HEK293 (cell line): Measurements from ENCODE around the gene RTBDN.

Experiments
- CTCF ChIA-PET: fragments of 350-600 bp; formaldehyde crosslinking; extraction: SDS; loops from one replicate; lab custom pipeline; 2021; ENCODE audit warnings: antibody characterized with exemption; lab: Yijun Ruan, JAX
- POLR2A ChIA-PET: fragments of 300-600 bp; formaldehyde crosslinking; extraction: SDS; loops from one replicate; lab custom pipeline; 2020; ENCODE audit warnings: antibody characterized with exemption, inconsistent platforms; lab: Yijun Ruan, JAX
- H3K27ac ChIP-seq: fragments of 200-500 bp; sonication (Bioruptor generic); 2 replicates; pipeline ENCODE4 v1.5.1; 2014; ENCODE audit warnings: low read depth, low read length, control low read depth, inconsistent platforms; ENCODE audit errors: extremely low read depth
- H3K36me3 ChIP-seq, 2 experiments: fragments of 200-500 bp in 1 of 2; sonication (Bioruptor generic) in 1 of 2; 1 replicate in 1 of 2; 2 replicates in 1 of 2; pipeline ENCODE4 v1.5.1; 2014 to 2017; ENCODE audit warnings: inconsistent platforms in 2 of 2, low read length in 2 of 2; ENCODE audit not compliant: control insufficient read depth in 2 of 2, insufficient read depth in 1 of 2
- H3K4me1 ChIP-seq: fragments of 200-500 bp; sonication (Bioruptor generic); 2 replicates; pipeline ENCODE4 v1.5.1; 2014; ENCODE audit warnings: mild to moderate bottlenecking, low read length, inconsistent platforms; ENCODE audit not compliant: control insufficient read depth, insufficient read depth
- H3K4me3 ChIP-seq: 2 replicates; pipeline ENCODE4 v1.5.1; 2011; ENCODE audit warnings: low read depth, mild to moderate bottlenecking, control low read depth, low read length, moderate library complexity
- H3K9me3 ChIP-seq: fragments of 200-500 bp; sonication (Bioruptor generic); 2 replicates; pipeline ENCODE4 v1.5.1; 2014; ENCODE audit warnings: low read depth, low read length, inconsistent platforms; ENCODE audit not compliant: control insufficient read depth, insufficient read depth
- BCL11B ChIP-seq: fragments of 450-650 bp; formaldehyde crosslinking; IDR thresholded peaks from 2 replicates; pipeline ENCODE4 v1.5.1; 2016; ENCODE audit warnings: low read depth, missing biosample characterization, missing genetic modification characterization
- GLIS1 ChIP-seq: fragments of 450-650 bp; formaldehyde crosslinking; IDR thresholded peaks from 2 replicates; pipeline ENCODE4 v1.5.1; 2016; ENCODE audit warnings: missing biosample characterization, missing genetic modification characterization
- GLIS2 ChIP-seq: fragments of 450-650 bp; formaldehyde crosslinking; IDR thresholded peaks from 2 replicates; pipeline ENCODE4 v1.5.1; 2016; ENCODE audit warnings: missing biosample characterization, missing genetic modification characterization
- HOXC10 ChIP-seq: sonication (generic); formaldehyde crosslinking; IDR thresholded peaks from 2 replicates; pipeline ENCODE4 v1.8.1; 2023; ENCODE audit warnings: mild to moderate bottlenecking, missing genetic modification reagents
- HOXD13 ChIP-seq: sonication (generic); formaldehyde crosslinking; IDR thresholded peaks from 2 replicates; pipeline ENCODE4 v1.8.0; 2022; ENCODE audit warnings: missing genetic modification reagents, borderline replicate concordance
- KLF1 ChIP-seq: fragments of 450-650 bp; formaldehyde crosslinking; IDR thresholded peaks from 2 replicates; pipeline ENCODE4 v1.5.1; 2016; ENCODE audit warnings: missing biosample characterization, missing genetic modification characterization
- SALL2 ChIP-seq: fragments of 450-650 bp; formaldehyde crosslinking; IDR thresholded peaks from 2 replicates; pipeline ENCODE4 v1.5.0; 2017; ENCODE audit warnings: missing biosample characterization, mild to moderate bottlenecking, missing genetic modification characterization, borderline replicate concordance
- SP3 ChIP-seq: fragments of 450-650 bp; formaldehyde crosslinking; IDR thresholded peaks from 2 replicates; pipeline ENCODE4 v1.5.1; 2016; ENCODE audit warnings: missing biosample characterization, missing genetic modification characterization
- ZBTB48 ChIP-seq: fragments of 450-650 bp; formaldehyde crosslinking; IDR thresholded peaks from 2 replicates; pipeline ENCODE4 v1.5.1; 2016; ENCODE audit warnings: missing biosample characterization, missing genetic modification characterization
- ZBTB7A ChIP-seq: fragments of 450-650 bp; formaldehyde crosslinking; IDR thresholded peaks from 2 replicates; pipeline ENCODE4 v1.5.1; 2016; ENCODE audit warnings: low read depth, missing biosample characterization, missing genetic modification characterization
- ZNF184 ChIP-seq: fragments of 450-650 bp; IDR thresholded peaks from 2 replicates; pipeline ENCODE4 v1.5.1; 2018; ENCODE audit warnings: missing biosample characterization, mild to moderate bottlenecking, missing genetic modification characterization
- ZNF19 ChIP-seq: fragments of 450-650 bp; formaldehyde crosslinking; IDR thresholded peaks from 2 replicates; pipeline ENCODE4; 2016; ENCODE audit warnings: missing biosample characterization, missing genetic modification characterization, low read depth
- ZNF266 ChIP-seq: fragments of 450-650 bp; formaldehyde crosslinking; IDR thresholded peaks from 2 replicates; pipeline ENCODE4 v1.5.1; 2016; ENCODE audit warnings: missing biosample characterization, missing genetic modification characterization, low read depth
- ZNF335 ChIP-seq: fragments of 450-650 bp; formaldehyde crosslinking; conservative IDR thresholded peaks from 2 replicates; pipeline ENCODE4 v1.5.1; 2016; ENCODE audit warnings: missing biosample characterization, missing genetic modification characterization
- ZNF521 ChIP-seq: fragments of 450-650 bp; formaldehyde crosslinking; IDR thresholded peaks from 2 replicates; pipeline ENCODE4 v1.5.1; 2017; ENCODE audit warnings: missing biosample characterization, mild to moderate bottlenecking, missing genetic modification characterization
- ZNF747 ChIP-seq: fragments of 450-650 bp; formaldehyde crosslinking; IDR thresholded peaks from 2 replicates; pipeline ENCODE4 v1.5.1; 2016; ENCODE audit warnings: missing biosample characterization, missing genetic modification characterization
- ZNF830 ChIP-seq: fragments of 450-650 bp; IDR thresholded peaks from 2 replicates; pipeline ENCODE4 v1.5.0; 2018; ENCODE audit warnings: missing biosample characterization, missing genetic modification characterization, low read depth, mild to moderate bottlenecking, moderate library complexity
- ZSCAN30 ChIP-seq: fragments of 450-650 bp; IDR thresholded peaks from 2 replicates; pipeline ENCODE4 v1.5.1; 2018; ENCODE audit warnings: missing biosample characterization, mild to moderate bottlenecking, missing genetic modification characterization, moderate library complexity
- TF ChIP-seq, protein P1 (sequence below): fragments of 450-650 bp; formaldehyde crosslinking; IDR thresholded peaks from 2 replicates; pipeline ENCODE4 v1.5.0; 2017; ENCODE audit warnings: missing biosample characterization, missing genetic modification characterization, borderline replicate concordance
- TF ChIP-seq, protein P2 (sequence below): sonication (generic); formaldehyde crosslinking; IDR thresholded peaks from 2 replicates; pipeline ENCODE4 v1.8.1; 2022; ENCODE audit warnings: mild to moderate bottlenecking, moderate library complexity, missing genetic modification reagents
- TF ChIP-seq, protein P3 (sequence below): fragments of 450-650 bp; formaldehyde crosslinking; IDR thresholded peaks from 2 replicates; pipeline ENCODE4 v1.5.1; 2016; ENCODE audit warnings: missing biosample characterization, missing genetic modification characterization
- TF ChIP-seq, protein P4 (sequence below): fragments of 450-650 bp; formaldehyde crosslinking; IDR thresholded peaks from 2 replicates; pipeline ENCODE4 v1.5.1; 2017; ENCODE audit warnings: missing biosample characterization, missing genetic modification characterization
- TF ChIP-seq, protein P5 (sequence below): fragments of 450-650 bp; formaldehyde crosslinking; IDR thresholded peaks from 2 replicates; pipeline ENCODE4 v1.5.1; 2017; ENCODE audit warnings: missing biosample characterization, missing genetic modification characterization

Gene RTBDN

DNA sequence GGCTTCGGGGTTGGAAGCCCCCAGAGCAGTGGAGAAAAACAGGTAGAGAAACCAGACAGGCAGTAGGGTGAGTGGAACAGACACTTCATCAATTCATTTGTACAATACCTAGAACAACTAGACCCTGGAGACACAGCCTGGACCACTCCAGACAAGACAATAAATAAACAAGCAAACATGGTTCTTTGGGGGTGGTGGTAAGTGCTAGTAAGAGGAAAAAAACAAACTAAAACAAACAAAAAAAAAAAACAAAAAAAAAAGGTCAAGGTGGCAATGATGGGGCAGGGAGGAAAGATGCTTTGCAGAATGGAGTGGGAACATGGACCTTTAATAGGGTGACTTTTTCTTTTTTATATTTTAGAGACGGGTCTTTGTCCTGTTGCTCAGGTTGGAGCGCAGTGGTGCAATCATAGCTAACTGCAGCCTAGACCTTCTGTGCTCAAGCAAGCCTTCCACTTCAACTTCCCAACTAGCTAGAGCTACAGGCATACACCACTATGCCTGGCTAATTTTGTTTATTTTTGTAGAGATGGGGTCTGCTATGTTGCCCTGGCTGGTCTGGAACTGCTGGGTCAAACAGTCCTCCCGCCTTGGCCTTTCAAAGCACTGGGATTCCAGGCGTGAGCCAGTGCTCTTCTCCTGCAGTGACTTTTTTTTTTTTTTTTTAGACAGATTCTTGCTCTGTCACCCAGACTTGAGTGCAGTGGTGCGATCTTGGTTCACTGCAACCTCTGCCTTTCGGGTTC lies 40.0 kb downstream of the RTBDN start (continued):
- TF ChIP-seq ZNF266 (no peak), ZBTB7A (tag by site-specific recombination) (no peak), ZNF747 (tag by site-specific recombination) (no peak), GLIS1 (tag by site-specific recombination) (0 out of 2 replicates have a peak, but pooled peaks have one; percentile 2), BCL11B (tag by site-specific recombination) (no peak), HOXC10 (CRISPR knock-in tag) (no peak)
- TF ChIP-seq, protein P1, sequence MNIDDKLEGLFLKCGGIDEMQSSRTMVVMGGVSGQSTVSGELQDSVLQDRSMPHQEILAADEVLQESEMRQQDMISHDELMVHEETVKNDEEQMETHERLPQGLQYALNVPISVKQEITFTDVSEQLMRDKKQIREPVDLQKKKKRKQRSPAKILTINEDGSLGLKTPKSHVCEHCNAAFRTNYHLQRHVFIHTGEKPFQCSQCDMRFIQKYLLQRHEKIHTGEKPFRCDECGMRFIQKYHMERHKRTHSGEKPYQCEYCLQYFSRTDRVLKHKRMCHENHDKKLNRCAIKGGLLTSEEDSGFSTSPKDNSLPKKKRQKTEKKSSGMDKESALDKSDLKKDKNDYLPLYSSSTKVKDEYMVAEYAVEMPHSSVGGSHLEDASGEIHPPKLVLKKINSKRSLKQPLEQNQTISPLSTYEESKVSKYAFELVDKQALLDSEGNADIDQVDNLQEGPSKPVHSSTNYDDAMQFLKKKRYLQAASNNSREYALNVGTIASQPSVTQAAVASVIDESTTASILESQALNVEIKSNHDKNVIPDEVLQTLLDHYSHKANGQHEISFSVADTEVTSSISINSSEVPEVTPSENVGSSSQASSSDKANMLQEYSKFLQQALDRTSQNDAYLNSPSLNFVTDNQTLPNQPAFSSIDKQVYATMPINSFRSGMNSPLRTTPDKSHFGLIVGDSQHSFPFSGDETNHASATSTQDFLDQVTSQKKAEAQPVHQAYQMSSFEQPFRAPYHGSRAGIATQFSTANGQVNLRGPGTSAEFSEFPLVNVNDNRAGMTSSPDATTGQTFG (tag by site-specific recombination): no peak
- TF ChIP-seq, protein P2, sequence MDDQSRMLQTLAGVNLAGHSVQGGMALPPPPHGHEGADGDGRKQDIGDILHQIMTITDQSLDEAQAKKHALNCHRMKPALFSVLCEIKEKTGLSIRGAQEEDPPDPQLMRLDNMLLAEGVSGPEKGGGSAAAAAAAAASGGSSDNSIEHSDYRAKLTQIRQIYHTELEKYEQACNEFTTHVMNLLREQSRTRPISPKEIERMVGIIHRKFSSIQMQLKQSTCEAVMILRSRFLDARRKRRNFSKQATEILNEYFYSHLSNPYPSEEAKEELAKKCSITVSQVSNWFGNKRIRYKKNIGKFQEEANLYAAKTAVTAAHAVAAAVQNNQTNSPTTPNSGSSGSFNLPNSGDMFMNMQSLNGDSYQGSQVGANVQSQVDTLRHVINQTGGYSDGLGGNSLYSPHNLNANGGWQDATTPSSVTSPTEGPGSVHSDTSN (CRISPR knock-in tag): no peak
- TF ChIP-seq, protein P3, sequence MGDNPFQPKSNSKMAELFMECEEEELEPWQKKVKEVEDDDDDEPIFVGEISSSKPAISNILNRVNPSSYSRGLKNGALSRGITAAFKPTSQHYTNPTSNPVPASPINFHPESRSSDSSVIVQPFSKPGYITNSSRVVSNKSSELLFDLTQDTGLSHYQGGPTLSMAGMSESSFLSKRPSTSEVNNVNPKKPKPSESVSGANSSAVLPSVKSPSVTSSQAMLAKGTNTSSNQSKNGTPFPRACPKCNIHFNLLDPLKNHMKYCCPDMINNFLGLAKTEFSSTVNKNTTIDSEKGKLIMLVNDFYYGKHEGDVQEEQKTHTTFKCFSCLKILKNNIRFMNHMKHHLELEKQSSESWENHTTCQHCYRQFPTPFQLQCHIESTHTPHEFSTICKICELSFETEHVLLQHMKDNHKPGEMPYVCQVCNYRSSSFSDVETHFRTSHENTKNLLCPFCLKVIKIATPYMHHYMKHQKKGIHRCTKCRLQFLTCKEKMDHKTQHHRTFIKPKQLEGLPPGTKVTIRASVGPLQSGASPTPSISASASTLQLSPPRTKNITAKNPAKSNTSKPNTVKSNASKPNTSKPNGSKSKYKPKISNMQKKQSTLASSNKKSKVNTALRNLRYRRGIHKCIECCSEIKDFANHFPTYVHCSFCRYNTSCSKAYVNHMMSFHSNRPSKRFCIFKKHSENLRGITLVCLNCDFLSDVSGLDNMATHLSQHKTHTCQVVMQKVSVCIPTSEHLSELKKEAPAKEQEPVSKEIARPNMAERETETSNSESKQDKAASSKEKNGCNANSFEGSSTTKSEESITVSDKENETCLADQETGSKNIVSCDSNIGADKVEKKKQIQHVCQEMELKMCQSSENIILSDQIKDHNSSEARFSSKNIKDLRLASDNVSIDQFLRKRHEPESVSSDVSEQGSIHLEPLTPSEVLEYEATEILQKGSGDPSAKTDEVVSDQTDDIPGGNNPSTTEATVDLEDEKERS (tag by site-specific recombination): no peak

DNA sequence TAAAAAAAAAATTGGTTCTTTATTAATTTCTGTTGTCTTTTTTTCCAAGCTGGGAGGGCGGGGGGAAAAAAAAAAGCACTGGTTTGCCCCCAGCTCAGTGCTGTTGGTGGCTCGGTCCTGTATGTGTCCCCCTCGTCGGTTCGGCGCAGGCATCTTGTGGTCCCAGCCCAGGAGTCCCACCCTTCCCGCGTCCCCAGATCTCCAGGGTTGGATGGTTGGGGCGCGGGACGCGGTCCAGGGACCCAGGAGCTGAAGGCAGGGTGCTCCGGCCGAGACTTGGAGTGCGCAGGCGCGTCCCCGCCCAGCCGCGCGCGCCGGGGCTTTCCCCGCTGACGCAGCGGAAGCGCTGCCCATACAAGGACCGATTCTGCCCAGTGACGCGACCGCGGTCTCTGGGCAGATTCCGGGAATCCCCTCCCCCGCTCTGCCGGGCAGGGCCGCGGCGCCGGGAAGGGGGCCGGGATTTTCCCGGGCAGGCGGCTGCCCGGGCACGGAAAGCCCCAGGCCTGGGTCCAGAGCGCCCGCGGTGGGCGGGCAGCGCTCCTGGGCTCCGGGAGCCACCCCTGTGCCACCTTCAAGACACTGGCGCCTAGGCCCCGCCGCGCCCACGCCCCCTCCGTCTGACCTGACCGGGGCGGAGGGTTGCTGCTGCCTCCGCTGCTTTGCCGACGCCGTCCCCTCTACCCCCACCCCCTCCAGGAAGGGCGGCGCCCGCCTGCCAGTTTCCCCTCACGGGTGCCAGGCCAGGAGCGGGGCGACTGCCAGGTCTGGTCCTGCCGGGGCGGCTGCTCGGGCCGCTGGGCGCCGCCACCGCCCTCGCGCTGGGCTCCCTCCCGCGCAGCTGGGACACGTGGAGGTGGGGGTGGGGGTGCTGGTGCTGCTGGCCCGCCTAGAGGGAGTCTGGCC lies 40.8 kb downstream of the RTBDN start:
- peaks cover 19% of the 10 kb centered on the region for H3K4me1 ChIP-seq
- peaks cover 6 to 8% of the 10 kb centered on the region in 2 experiments; a peak in 2 of 3 replicates for H3K36me3 ChIP-seq
- H3K9me3 ChIP-seq: no peaks in the 10 kb centered on the region
- peak overlapping the region; percentile 43 for H3K4me3 ChIP-seq
- POLR2A ChIA-PET: interaction anchor here (0.5 to 3.6 kb wide), 14 partner anchors 10 to 122 kb away, joined by 3 to 42 read pairs (median 4); partner anchors contain the start of genes DNASE2, FBXW9, HOOK2 and RNASEH2A
- CTCF ChIA-PET: interaction anchor here (0.5 to 16.5 kb wide), 6 partner anchors 16 to 125 kb away, joined by 3 to 386 read pairs (median 4); partner anchors contain the start of gene HOOK2
- no peak overlapping the region; the same call in 1 of the 2 replicates for H3K27ac ChIP-seq
- TF ChIP-seq SALL2 (tag by site-specific recombination) (no peak), HOXD13 (CRISPR knock-in tag) (no peak), GLIS2 (tag by site-specific recombination) (peak; percentile 53), KLF1 (tag by site-specific recombination) (peak; percentile 93), ZNF521 (no peak), ZNF830 (tag by site-specific recombination) (no peak), SP3 (tag by site-specific recombination) (peak; percentile 83), ZSCAN30 (tag by site-specific recombination) (peak; percentile 60), ZBTB48 (tag by site-specific recombination) (peak; percentile 77), ZNF335 (tag by site-specific recombination) (peak; percentile 88), ZNF19 (tag by site-specific recombination) (no peak), ZNF184 (tag by site-specific recombination) (0 out of 2 replicates have a peak, but pooled peaks have one; percentile 8)
- TF ChIP-seq, protein P4, sequence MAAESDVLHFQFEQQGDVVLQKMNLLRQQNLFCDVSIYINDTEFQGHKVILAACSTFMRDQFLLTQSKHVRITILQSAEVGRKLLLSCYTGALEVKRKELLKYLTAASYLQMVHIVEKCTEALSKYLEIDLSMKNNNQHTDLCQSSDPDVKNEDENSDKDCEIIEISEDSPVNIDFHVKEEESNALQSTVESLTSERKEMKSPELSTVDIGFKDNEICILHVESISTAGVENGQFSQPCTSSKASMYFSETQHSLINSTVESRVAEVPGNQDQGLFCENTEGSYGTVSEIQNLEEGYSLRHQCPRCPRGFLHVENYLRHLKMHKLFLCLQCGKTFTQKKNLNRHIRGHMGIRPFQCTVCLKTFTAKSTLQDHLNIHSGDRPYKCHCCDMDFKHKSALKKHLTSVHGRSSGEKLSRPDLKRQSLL: peak; percentile 32; the same call in 1 of the 2 replicates
- TF ChIP-seq, protein P5, sequence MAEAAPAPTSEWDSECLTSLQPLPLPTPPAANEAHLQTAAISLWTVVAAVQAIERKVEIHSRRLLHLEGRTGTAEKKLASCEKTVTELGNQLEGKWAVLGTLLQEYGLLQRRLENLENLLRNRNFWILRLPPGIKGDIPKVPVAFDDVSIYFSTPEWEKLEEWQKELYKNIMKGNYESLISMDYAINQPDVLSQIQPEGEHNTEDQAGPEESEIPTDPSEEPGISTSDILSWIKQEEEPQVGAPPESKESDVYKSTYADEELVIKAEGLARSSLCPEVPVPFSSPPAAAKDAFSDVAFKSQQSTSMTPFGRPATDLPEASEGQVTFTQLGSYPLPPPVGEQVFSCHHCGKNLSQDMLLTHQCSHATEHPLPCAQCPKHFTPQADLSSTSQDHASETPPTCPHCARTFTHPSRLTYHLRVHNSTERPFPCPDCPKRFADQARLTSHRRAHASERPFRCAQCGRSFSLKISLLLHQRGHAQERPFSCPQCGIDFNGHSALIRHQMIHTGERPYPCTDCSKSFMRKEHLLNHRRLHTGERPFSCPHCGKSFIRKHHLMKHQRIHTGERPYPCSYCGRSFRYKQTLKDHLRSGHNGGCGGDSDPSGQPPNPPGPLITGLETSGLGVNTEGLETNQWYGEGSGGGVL: peak; percentile 96
